Tibial artery (tissue), 4 donors: ENCODE results near the gene APBB1.
A peak's percentile ranks its signal among the peaks of the same experiment; 100 is the strongest.

ENCODE experiments used
- DNase-seq, 2 donors: peaks; one replicate each; pipeline ENCODE4 v3.0.0-alpha.2; 2019
- H3K27ac ChIP-seq, 2 donors: fragments of 200-600 bp; sonication (generic) in 1 of 2; 1 replicate in 1 of 2; 2 replicates in 1 of 2; pipeline ENCODE4 v1.5.1; 2018 to 2019; ENCODE audit warnings: mild to moderate bottlenecking in 1 of 2
- H3K27me3 ChIP-seq, 2 donors: fragments of 200-600 bp; sonication (generic) in 1 of 2; one replicate each; pipeline versions ENCODE4 v1.5.1 to v1.6.0; 2016 to 2019
- H3K36me3 ChIP-seq, 3 donors: fragments of 200-600 bp; sonication (generic) in 2 of 3; one replicate each; pipeline ENCODE4 v1.5.1; 2016 to 2019; ENCODE audit warnings: mild to moderate bottlenecking in 2 of 3
- H3K4me1 ChIP-seq, 4 donors: fragments of 200-600 bp; sonication (generic) in 2 of 4; 1 replicate in 3 of 4; 2 replicates in 1 of 4; pipeline ENCODE4 v1.5.1; 2016 to 2019
- H3K4me3 ChIP-seq, 2 donors: fragments of 200-600 bp; sonication (generic) in 1 of 2; 1 replicate in 1 of 2; 2 replicates in 1 of 2; pipeline ENCODE4 v1.5.1; 2018 to 2019; ENCODE audit warnings: mild to moderate bottlenecking in 2 of 2
- H3K9me3 ChIP-seq, 3 donors: fragments of 200-600 bp; sonication (generic) in 1 of 3; one replicate each; pipeline ENCODE4 v1.5.1; 2016 to 2019
- CTCF ChIP-seq, 2 experiments: fragments of 200-600 bp in 1 of 2; fragments of 450-650 bp in 1 of 2; IDR thresholded peaks; one replicate each; pipeline ENCODE4 v1.5.1; 2017 to 2019; ENCODE audit warnings: antibody characterized with exemption in 2 of 2, mild to moderate bottlenecking in 1 of 2, moderate library complexity in 1 of 2
- intact Hi-C: fragments of 100-400 bp; cut with DNase I; formaldehyde crosslinking; loops from one replicate; pipeline ENCODE4 v1.15.0; 2023; ENCODE audit warnings: low total_unique reads

The APBB1 gene

GRCh38 chr11:6417907-6418556, 862 bp downstream of the APBB1 start:
- Histone ChIP-seq H3K9me3 (no peaks in the 10 kb centered on the region), H3K4me3 (peak overlapping the region; percentile 98 to 99), H3K4me1 (peaks cover 0 to 40% (median 19%) of the 10 kb centered on the region in 4 donors), H3K27me3 (no peaks in the 10 kb centered on the region), H3K27ac (peak overlapping the region; percentile 92 to 94), H3K36me3 (no peaks in the 10 kb centered on the region)
- no peak for TF ChIP-seq CTCF (IDR thresholded peaks at IDR 0.05)
- no peak for DNase-seq
- intact Hi-C loops: no loop called here

GRCh38 chr11:6415797-6416196, 3.1 kb downstream of the APBB1 start:
- intact Hi-C loops: no loop called here
- H3K9me3 ChIP-seq: no peaks in the 10 kb centered on the region
- peaks cover 0 to 8% (median 6%) of the 10 kb centered on the region in 3 donors for H3K36me3 ChIP-seq
- H3K4me1 ChIP-seq: peaks cover 0 to 40% (median 19%) of the 10 kb centered on the region in 4 donors
- H3K27ac ChIP-seq: no peak overlapping the region
- DNase-seq: no peak
- H3K27me3 ChIP-seq: no peaks in the 10 kb centered on the region
- TF ChIP-seq CTCF (IDR thresholded peaks at IDR 0.05): no peak
- no peak overlapping the region for H3K4me3 ChIP-seq

- no peak for TF ChIP-seq CTCF (IDR thresholded peaks at IDR 0.05)
These were observed 4.0 kb downstream of the APBB1 start for GRCh38 chr11:6414874-6415328.

GRCh38 chr11:6413791-6414201, 5.1 kb downstream of the APBB1 start:
- Histone ChIP-seq H3K36me3 (peaks cover 9 to 26% (median 15%) of the 10 kb centered on the region in 3 donors), H3K27ac (no peak overlapping the region), H3K27me3 (no peaks in the 10 kb centered on the region), H3K9me3 (no peaks in the 10 kb centered on the region), H3K4me3 (no peak overlapping the region), H3K4me1 (peaks cover 0 to 32% (median 11%) of the 10 kb centered on the region in 4 donors)
- no peak for DNase-seq
- intact Hi-C loops: no loop called here
- TF ChIP-seq CTCF (IDR thresholded peaks at IDR 0.05): no peak

More at GRCh38 chr11:6414874-6415328, 4.0 kb downstream of the APBB1 start:
- DNase-seq: no peak
- H3K27ac ChIP-seq: no peak overlapping the region
- no peaks in the 10 kb centered on the region for H3K27me3 ChIP-seq
- H3K36me3 ChIP-seq: peaks cover 4 to 15% (median 15%) of the 10 kb centered on the region in 3 donors
- no peak overlapping the region for H3K4me3 ChIP-seq
- intact Hi-C loops: no loop called here
- peaks cover 0 to 36% (median 16%) of the 10 kb centered on the region in 4 donors for H3K4me1 ChIP-seq
- no peaks in the 10 kb centered on the region for H3K9me3 ChIP-seq

- Histone ChIP-seq H3K27ac (no peak overlapping the region), H3K9me3 (no peaks in the 10 kb centered on the region), H3K27me3 (no peaks in the 10 kb centered on the region), H3K36me3 (peaks cover 9 to 30% (median 15%) of the 10 kb centered on the region in 3 donors), H3K4me3 (no peak overlapping the region), H3K4me1 (peaks cover 0 to 12% (median 4%) of the 10 kb centered on the region in 4 donors)
- intact Hi-C loops: no loop called here
- TF ChIP-seq CTCF (IDR thresholded peaks at IDR 0.05): no peak
- no peak for DNase-seq
These were observed 7.3 kb downstream of the APBB1 start for GRCh38 chr11:6411594-6412031.
